DMS79 treated with DMSO at 0.1 percent for 48 hours (cell line): ENCODE data around the gene ATP1A1.

Experiments used
- DNase-seq: peaks from one replicate; lab custom pipeline; 2025; lab: John Stamatoyannopoulos, UW

Gene ATP1A1

GRCh38 chr1:116440731-116441130 is 67.7 kb downstream of the ATP1A1 start:
- DNase-seq, result no peak

- DNase-seq, result no peak
Observed at GRCh38 chr1:116445534-116445933, 72.5 kb downstream of the ATP1A1 start.

GRCh38 chr1:116446686-116447085 is 73.6 kb downstream of the ATP1A1 start:
- no peak for DNase-seq

- peak; percentile 35 for DNase-seq
Observed at GRCh38 chr1:116448785-116449385, 75.8 kb downstream of the ATP1A1 start.

- no peak for DNase-seq
Observed at GRCh38 chr1:116449578-116449977, 76.5 kb downstream of the ATP1A1 start.

GRCh38 chr1:116451702-116452101 is 78.7 kb downstream of the ATP1A1 start:
- DNase-seq, result no peak

- DNase-seq, result peak; percentile 78
Observed at GRCh38 chr1:116453481-116453880, 80.4 kb downstream of the ATP1A1 start.

- no peak for DNase-seq
Observed at GRCh38 chr1:116453906-116454305, 80.9 kb downstream of the ATP1A1 start.
